GM11168 (cell line): Measurements from ENCODE around the gene TBC1D5.

Source experiments
- in situ Hi-C: fragments of 300-500 bp; cut with MboI; formaldehyde crosslinking; loops from one replicate; pipeline ENCODE4 v1.12.0; 2022; ENCODE audit warnings: low sequenced_read_pairs; ENCODE audit not compliant: unreplicated experiment

Gene TBC1D5

DNA sequence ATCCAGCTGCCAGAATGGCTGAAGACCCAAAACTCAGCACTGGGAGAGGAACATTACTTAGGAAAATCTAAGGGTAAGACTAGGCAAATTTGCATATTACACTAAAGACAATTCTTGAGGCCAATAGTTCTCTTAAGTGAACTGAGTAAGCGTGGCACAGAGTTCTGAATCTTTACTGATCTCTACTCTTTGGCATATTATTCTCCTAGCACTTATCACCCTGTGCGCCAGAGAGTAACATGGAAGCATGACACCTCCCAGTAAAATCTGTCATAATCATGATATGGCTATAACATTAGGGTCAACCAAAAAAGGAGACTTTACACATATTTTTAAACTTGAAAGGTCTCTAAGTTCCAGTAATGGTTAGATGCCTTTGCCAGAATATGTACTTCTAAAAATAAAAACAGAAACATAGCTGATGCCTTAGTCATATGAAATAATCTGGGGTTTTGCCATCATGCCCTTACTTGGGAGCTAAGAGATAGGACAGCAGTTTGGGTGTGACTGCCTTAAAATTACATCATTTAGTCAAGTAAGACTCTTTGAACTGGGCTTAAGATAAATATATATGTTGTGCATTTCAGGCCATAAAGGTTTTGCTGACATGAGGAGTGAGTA is 567.1 kb downstream of the TBC1D5 start:
- in situ Hi-C loops, result no loop called here

- in situ Hi-C loops, result no loop called here
Observed at GRCh38 chr3:17166369-17166768, 576.1 kb downstream of the TBC1D5 start.

- in situ Hi-C loops, result no loop called here
Observed at GRCh38 chr3:17162116-17162515, 580.3 kb downstream of the TBC1D5 start.

DNA sequence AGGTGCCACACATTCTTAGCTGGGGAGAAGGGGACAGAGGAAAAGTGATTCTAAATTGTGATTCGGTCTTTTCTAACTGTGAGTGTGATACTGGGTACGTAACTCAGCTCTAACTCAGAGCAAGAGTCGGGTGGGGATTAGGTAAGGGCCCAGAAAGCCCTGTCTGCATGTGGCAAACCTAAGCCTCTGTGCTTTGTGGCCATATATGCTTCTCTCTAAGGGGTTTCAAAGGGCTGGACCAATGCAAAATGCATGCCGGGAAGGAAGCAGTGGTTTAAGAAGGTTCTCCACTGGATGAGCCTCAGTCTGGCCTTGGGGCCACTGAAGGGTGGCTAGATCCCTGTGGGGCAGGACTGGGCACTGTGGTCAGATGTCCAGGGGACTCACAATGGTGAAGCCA is 581.8 kb downstream of the TBC1D5 start:
- in situ Hi-C loops, result no loop called here

GRCh38 chr3:17158941-17159682 is 583.3 kb downstream of the TBC1D5 start:
- in situ Hi-C loops, result no loop called here

DNA sequence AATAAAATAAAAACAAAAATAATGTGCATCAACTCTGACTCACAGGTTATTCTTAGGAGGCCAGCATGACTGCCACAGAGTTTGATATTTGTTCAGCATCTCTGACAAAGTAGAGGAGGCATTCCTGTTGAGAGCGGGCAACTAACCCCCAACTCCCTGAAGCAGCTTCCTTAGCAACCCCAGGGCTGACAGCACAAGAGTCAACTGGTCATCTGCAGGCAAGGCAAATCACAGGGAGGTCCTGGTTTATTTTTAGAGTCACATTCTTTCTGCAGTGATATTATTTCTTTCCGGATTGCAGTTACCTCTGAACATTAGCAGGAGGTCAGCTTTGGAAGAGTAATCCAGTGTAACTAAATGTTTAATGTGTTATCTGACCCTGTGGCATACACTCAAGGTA is 584.7 kb downstream of the TBC1D5 start:
- in situ Hi-C loops, result no loop called here

GRCh38 chr3:17156864-17157263 is 585.6 kb downstream of the TBC1D5 start:
- in situ Hi-C loops, result no loop called here

DNA sequence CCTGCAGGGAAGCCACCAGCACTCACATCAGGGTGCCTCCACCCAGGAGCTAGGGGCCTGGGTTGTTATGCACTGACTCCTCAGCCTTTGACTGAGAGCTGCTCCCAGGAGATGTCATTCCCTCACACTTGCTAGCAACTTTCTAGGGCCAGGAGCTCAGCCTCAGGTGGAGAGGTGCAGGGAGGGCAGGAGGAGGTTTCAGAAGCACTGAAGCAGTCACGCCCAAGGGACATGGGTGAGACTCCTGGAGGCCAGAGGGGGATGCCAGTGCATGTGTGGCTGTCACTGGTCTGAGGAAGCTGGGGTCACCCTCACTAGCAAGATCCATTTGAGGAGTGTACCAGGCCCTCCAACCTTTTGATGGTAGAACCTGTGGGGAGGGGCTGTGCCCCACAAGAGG is 586.5 kb downstream of the TBC1D5 start:
- in situ Hi-C loops, result no loop called here

DNA sequence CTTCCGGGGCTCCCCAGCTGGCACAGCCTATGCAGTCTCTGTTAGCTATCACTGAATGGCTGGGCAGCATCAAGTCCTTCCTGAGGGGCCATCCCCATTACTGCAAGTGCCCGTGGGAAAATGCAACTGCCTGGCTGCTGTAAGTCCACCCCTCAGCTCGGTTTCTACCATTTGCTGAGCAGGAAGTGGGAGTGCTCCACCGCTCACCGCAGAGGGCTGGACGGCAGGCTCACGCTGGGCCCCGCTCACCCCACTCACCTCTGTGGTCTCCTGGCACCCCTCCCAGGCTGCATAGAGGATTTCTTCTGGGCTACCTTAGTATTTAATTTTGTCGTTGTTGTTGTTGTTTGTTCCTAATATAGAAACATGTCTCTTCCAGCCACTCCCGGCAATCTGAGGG is 587.5 kb downstream of the TBC1D5 start:
- in situ Hi-C loops, result no loop called here

DNA sequence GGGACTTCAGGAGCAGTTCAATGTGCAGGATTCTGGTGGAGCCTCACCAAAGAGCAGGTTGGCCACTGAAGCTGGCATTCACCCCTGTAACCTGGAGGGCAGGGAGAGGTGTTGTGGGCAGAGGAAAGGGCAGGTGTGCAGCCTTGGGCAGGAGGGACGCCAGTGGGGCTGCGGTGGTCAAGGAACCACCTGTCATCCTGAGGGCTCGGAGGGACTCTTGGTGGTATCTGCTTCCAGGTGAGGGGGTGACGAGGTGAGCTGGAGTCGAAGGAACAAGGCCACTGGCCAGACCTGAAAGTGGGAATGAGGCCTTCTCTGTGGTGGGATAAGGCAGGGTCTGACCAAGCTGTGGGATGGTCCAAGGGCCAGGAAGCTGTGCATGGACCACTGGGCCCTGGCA is 588.2 kb downstream of the TBC1D5 start:
- in situ Hi-C loops, result no loop called here

- in situ Hi-C loops, result no loop called here
Observed at GRCh38 chr3:17153209-17153608, 589.2 kb downstream of the TBC1D5 start.

GRCh38 chr3:17151598-17152373 is 590.6 kb downstream of the TBC1D5 start:
- in situ Hi-C loops, result no loop called here

DNA sequence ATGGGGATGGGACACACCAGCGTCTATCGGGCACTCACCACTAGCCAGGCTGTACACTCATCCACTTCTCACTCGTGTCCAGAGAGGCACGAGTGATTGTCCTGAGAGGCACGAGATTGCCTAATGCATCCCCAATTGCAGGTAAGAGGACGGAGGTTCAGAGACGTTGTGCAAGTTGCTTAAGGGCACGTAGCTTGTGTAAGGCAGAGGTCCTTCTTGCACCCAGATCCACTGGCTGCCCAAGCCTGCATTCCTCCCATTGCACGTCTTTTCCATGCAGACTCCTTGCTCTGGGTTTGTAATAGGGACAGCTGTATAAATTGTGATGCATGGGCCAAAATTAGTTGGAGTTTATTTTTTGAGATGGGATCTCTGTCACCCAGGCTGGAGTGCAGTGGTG is 593.4 kb downstream of the TBC1D5 start:
- in situ Hi-C loops, result no loop called here

DNA sequence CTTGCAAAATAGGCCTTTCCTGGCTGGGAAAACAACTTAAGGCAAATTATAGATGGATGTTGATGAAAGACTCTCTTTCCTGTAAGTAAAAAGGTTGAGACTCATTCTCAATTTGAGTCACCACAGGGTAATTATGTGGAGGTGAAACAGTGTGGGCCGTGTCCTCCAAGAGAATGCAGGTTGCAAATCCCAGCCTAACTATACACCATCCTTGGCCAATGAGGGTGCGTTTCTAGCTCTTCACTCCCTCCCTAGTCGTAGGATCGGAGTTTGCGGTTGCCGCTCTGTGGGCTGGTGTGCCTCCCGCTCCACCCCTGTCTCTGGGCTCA is 597.8 kb downstream of the TBC1D5 start:
- in situ Hi-C loops, result no loop called here

DNA sequence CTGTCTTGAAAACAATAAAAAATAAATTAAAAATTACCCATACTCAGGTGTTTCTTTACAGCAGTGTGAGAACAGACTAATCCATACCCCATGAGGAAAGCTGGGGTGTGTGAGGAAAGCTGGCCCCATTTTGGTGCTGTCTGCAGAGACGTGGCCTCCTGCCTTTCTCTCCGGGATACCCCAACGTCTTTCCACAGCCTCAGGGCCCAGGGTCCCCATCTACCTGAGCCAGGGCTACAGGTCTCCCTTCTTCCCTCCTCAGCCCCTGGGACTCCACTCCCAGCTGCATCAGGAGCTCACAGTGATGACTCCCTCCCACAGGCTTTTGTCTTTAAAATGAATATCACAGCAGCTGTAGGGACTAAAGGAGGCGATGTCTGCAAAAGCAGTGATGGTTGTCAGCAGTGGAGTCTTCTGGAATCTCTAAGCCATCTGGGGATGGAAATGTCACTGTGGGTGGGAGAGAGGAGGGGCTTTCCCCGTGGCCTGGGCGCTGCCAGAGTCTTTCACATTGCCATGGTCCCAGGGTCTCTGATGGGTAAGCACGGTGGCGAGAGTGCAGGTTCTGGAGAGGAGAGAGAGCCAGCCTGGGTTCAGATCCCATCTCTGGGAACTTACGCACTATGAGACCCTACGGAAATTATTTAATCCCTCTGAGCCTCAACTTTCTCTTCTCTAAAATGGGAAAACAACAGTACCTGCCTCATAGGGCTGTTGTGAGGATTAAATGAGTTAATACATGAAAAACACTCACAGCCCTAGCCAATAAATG is 598.4 kb downstream of the TBC1D5 start:
- in situ Hi-C loops, result no loop called here

DNA sequence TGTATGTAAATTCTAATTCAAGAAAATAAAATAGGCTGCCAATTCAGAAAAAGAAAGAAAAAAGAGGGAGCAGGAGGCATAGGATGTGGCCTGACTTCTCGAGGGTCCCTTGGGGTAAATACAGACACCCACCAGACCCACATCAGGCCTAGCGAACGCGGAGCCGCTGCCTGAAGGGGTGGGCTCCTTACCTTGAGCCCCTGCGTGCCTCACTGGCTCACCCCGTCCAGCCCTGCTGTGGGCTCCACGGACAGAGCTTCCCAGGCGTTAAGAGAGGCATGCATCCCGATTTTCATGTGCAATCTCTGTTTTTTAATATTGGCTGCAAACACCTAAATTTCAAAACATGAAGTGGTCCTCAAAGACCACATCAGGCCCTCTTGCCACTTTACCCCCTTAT is 599.9 kb downstream of the TBC1D5 start:
- in situ Hi-C loops, result no loop called here

- in situ Hi-C loops, result no loop called here
Observed at GRCh38 chr3:17141699-17142098, 600.7 kb downstream of the TBC1D5 start.

DNA sequence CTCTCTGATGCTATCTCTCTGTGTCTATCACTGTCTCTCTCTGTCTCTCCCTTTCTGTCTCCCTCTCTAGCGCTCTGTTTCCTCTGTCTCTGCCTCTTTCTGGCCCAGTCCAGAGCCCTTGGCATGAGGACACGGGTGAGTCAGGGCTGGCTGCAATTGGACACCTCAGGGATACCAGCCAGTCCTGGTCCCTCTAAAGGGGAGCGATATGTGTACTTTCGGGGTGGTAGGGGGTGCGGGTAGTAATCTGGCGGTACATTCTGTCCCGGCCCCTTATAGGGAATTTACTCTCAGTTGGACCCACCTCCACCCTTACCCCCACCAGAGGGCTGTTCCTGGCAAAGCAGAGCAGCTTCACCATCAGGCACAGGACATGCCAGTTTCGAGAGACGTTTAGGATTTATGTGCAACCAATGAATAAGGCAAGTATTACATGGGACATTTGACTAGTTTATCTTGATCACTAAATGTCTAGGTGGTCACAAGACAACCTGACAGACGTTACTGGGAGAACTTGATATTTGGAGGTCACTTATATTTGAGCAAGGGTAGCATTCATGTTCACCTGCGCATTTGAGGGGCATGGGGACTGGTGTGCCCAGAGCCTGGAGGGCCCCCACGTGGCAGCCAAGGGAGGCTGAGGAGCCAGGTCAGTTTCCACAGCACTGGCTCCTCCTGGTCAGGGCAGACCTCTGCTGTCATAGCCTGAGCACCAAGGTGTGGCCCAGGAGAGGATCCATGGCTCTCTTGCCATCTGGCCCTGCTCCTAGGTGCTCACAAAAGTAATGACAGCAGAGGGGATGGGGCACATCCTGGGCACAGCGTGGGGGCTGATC is 601.5 kb downstream of the TBC1D5 start:
- in situ Hi-C loops, result no loop called here

DNA sequence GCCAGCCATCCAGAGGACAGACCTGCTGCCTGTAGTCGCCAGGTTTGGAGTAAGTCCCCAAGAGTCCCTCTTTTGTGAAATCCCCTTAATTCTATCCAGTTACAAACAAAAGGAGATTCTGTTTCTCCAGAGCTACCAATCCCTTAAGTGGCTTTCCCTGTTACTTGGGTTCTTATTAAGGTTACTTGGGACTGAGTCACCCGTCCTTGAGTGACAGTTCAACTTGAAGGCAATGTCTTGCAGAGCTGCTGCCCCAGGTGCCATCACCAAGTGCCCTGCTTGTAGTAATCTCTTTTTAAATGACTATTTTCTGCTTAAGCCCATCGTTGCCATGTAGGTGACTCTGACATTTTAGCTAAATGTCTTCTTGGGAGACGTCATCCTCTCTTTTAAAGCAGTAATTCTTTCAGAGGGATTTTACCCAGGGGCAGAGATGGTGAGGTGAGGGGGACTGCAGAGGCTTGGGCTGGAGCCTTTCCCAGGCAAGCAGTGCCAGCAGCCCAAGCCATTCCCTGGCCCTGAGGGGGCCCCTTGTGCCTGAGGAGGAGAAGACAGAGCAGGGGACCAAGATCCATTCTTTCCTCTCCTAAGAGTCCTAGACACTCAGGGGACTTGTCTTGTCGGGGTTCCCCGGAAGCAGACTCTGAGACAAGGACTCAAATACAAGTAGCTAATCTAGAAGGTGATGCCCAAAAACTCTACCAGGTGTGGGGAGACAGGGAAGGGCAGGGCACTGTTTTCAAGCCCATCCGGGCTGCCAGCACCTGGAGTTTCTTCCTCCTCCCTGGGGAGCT is 604.0 kb downstream of the TBC1D5 start:
- in situ Hi-C loops, result no loop called here
